SJCRH30 (cell line): ENCODE results near the gene R3HDM2. TPM values are rescaled to one million over a fixed set of nuclear protein-coding genes. Genes with fewer than 3 reads are reported as not detected.

Source experiments
- DNase-seq, 2 experiments: peaks; one replicate each; pipeline ENCODE4 v3.0.0-alpha.2; 2015 to 2020
- H3K27ac ChIP-seq: fragments of 250-450 bp; sonication (Bioruptor Pico); 2 replicates; pipeline ENCODE4 v1.5.1; 2020; ENCODE audit warnings: mild to moderate bottlenecking, moderate library complexity
- H3K27me3 ChIP-seq: fragments of 250-450 bp; sonication (Bioruptor Pico); 2 replicates; pipeline ENCODE4 v1.5.1; 2020; ENCODE audit warnings: mild to moderate bottlenecking, moderate library complexity
- H3K36me3 ChIP-seq: fragments of 250-450 bp; sonication (Bioruptor Pico); 2 replicates; pipeline ENCODE4 v1.5.1; 2020; ENCODE audit warnings: mild to moderate bottlenecking, moderate library complexity
- H3K4me1 ChIP-seq: fragments of 250-450 bp; sonication (Bioruptor Pico); 2 replicates; pipeline ENCODE4 v1.5.1; 2020; ENCODE audit warnings: mild to moderate bottlenecking, moderate library complexity
- H3K4me3 ChIP-seq: fragments of 250-450 bp; sonication (Bioruptor Pico); 2 replicates; pipeline ENCODE4 v1.5.1; 2020; ENCODE audit warnings: mild to moderate bottlenecking, moderate library complexity
- H3K9me3 ChIP-seq: fragments of 250-450 bp; sonication (Bioruptor Pico); replicated peaks from 2 replicates; pipeline ENCODE4 v1.5.1; 2020; ENCODE audit warnings: mild to moderate bottlenecking, moderate library complexity
- total RNA-seq: library from RNA; depleted of rRNA; stranded (reverse); fragments of >200 nt; shearing (Covaris generic); gene quantifications from 2 replicates; pipeline ENCODE4 v1.2.3, GENCODE V29; 2014

Gene R3HDM2
- total RNA-seq, 1 experiment from 2014 or later, result 17.0 TPM

- Histone ChIP-seq H3K4me3 (no peak overlapping the region), H3K9me3 (no peaks in the 10 kb centered on the region), H3K4me1 (peaks cover 75% of the 10 kb centered on the region), H3K27me3 (no peaks in the 10 kb centered on the region), H3K27ac (no peak overlapping the region), H3K36me3 (no peaks in the 10 kb centered on the region)
- peak; percentile 87 to 97 for DNase-seq
These were observed 170.5 kb downstream of the R3HDM2 start for GRCh38 chr12:57260366-57260765.

GRCh38 chr12:57258977-57259970, 171.6 kb downstream of the R3HDM2 start:
- Histone ChIP-seq H3K27me3 (no peaks in the 10 kb centered on the region), H3K27ac (no peak overlapping the region), H3K9me3 (no peaks in the 10 kb centered on the region), H3K4me3 (no peak overlapping the region), H3K4me1 (peaks cover 64% of the 10 kb centered on the region), H3K36me3 (no peaks in the 10 kb centered on the region)
- DNase-seq, result no peak

GRCh38 chr12:57255916-57256315, 174.9 kb downstream of the R3HDM2 start:
- H3K27ac ChIP-seq, result no peak overlapping the region
- no peaks in the 10 kb centered on the region for H3K9me3 ChIP-seq
- no peak for DNase-seq
- H3K4me1 ChIP-seq, result peaks cover 43% of the 10 kb centered on the region
- no peak overlapping the region for H3K4me3 ChIP-seq
- no peaks in the 10 kb centered on the region for H3K27me3 ChIP-seq
- H3K36me3 ChIP-seq, result no peaks in the 10 kb centered on the region

GRCh38 chr12:57254506-57255280, 176.2 kb downstream of the R3HDM2 start:
- Histone ChIP-seq H3K36me3 (peaks cover 3% of the 10 kb centered on the region), H3K27ac (no peak overlapping the region), H3K9me3 (no peaks in the 10 kb centered on the region), H3K4me1 (peaks cover 36% of the 10 kb centered on the region), H3K4me3 (no peak overlapping the region), H3K27me3 (no peaks in the 10 kb centered on the region)
- DNase-seq, result peak in 1 of 2 experiments; percentile 55

- H3K36me3 ChIP-seq, result peaks cover 38% of the 10 kb centered on the region
- no peaks in the 10 kb centered on the region for H3K27me3 ChIP-seq
- no peaks in the 10 kb centered on the region for H3K9me3 ChIP-seq
- H3K4me3 ChIP-seq, result peak within 1 kb of the TSS; percentile 73
- peak; percentile 100 for DNase-seq
- peaks cover 26% of the 10 kb centered on the region for H3K4me1 ChIP-seq
- peak within 1 kb of the TSS; percentile 96 for H3K27ac ChIP-seq
These were observed 179.9 kb downstream of the R3HDM2 start, which contains the start of gene STAC3 for GRCh38 chr12:57250956-57251355. STAC3 (minus strand) TSS chr12:57251187; CDS start chr12:57249636, 1,551 bp downstream.

DNA sequence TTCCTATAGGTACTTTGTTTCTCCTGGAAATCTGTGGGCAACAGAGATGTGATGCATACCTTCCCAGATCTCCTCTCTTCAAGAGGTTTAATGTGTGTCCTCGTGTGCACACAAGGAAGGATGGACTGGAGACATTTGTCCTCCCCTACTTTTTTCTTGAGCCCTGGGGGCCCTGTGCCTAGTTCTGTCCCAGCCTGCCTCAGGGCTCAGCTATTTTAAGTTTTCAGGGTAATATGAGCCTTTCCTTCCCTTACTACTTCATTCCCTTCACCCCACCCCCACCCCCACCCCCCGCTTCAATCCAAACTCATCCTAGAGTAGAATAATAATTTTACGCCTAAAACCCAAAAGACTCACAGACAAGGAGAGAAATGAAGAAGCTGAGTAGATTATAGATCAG, 180.3 kb downstream of the R3HDM2 start:
- peak; percentile 96 to 99 for DNase-seq
- H3K9me3 ChIP-seq, result no peaks in the 10 kb centered on the region
- H3K36me3 ChIP-seq, result peaks cover 41% of the 10 kb centered on the region
- peak overlapping the region; percentile 96 for H3K27ac ChIP-seq
- H3K27me3 ChIP-seq, result no peaks in the 10 kb centered on the region
- peaks cover 26% of the 10 kb centered on the region for H3K4me1 ChIP-seq
- peak overlapping the region; percentile 73 for H3K4me3 ChIP-seq

- Histone ChIP-seq H3K27me3 (no peaks in the 10 kb centered on the region), H3K9me3 (no peaks in the 10 kb centered on the region), H3K36me3 (peaks cover 55% of the 10 kb centered on the region), H3K4me1 (peaks cover 26% of the 10 kb centered on the region), H3K4me3 (peak overlapping the region; percentile 73), H3K27ac (no peak overlapping the region)
- peak in 1 of 2 experiments; percentile 55 for DNase-seq
These were observed 181.7 kb downstream of the R3HDM2 start for GRCh38 chr12:57248934-57249742.

- Histone ChIP-seq H3K9me3 (no peaks in the 10 kb centered on the region), H3K36me3 (peaks cover 62% of the 10 kb centered on the region), H3K27me3 (no peaks in the 10 kb centered on the region), H3K4me1 (peaks cover 33% of the 10 kb centered on the region), H3K4me3 (no peak overlapping the region), H3K27ac (no peak overlapping the region)
- peak in 1 of 2 experiments; percentile 33 for DNase-seq
These were observed 183.8 kb downstream of the R3HDM2 start for GRCh38 chr12:57247041-57247440.

DNA sequence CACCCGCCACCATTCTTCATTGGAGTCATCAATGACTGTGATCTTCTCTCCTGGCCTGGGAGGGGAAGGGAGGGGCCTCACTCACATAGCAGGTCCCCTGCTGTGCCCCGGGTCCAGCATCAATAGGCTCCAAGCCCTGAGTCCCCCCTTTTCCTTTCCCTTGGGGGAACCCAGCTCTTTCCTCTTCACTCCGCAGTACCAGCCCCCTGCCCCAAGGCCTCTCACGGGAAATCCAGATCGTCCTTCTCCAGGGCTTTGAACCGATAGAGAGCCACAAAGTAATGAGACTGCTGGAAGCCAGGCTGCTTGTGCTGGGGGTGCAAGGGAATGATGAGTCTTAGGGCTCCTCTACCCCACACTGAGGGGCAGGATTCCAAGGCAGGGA, 186.5 kb downstream of the R3HDM2 start:
- no peaks in the 10 kb centered on the region for H3K9me3 ChIP-seq
- H3K27me3 ChIP-seq, result no peaks in the 10 kb centered on the region
- H3K27ac ChIP-seq, result no peak overlapping the region
- H3K36me3 ChIP-seq, result peaks cover 55% of the 10 kb centered on the region
- H3K4me3 ChIP-seq, result no peak overlapping the region
- DNase-seq, result peak; percentile 67 to 73
- peaks cover 32% of the 10 kb centered on the region for H3K4me1 ChIP-seq

GRCh38 chr12:57243521-57244311, 187.1 kb downstream of the R3HDM2 start:
- Histone ChIP-seq H3K9me3 (no peaks in the 10 kb centered on the region), H3K4me3 (no peak overlapping the region), H3K36me3 (peaks cover 49% of the 10 kb centered on the region), H3K27ac (no peak overlapping the region), H3K4me1 (peaks cover 26% of the 10 kb centered on the region), H3K27me3 (no peaks in the 10 kb centered on the region)
- DNase-seq, result peak in 1 of 2 experiments; percentile 66

DNA sequence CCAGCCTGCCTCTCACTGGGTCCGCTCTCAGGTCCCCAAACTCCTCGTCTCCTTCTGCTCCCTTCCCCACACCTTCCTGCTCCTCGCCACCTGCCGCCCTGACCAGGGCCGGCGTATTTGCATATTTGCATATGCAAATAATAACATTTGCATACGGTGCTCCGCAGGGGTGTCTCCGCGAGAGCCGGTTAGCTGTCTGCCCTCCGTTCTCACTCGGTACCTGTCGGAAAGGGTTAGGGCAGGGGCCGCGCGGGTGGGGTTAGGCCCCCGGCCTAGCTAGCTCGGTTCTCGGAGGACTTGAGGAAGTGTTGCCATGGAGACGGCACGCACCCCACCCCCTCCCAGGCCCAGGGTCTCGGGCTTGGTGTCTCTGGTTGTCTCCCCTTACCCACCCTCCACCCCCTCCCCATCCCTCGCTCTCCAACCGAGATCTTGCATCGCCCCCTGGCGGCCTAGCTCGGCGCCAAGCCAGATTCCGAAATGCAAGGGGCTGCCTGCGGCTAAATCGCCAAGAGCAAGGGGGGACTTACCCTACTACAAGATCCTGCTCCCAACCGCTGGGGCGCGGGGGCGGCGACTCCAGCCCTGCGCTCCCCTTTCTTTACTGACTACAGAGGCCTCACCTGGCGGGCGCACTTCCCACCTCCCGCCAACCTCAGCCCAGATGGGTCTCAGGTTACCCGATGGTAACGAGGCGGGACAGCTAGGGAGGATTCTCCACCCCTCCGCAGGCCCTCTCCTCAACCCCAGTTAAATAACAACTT, 188.0 kb downstream of the R3HDM2 start:
- Histone ChIP-seq H3K27me3 (no peaks in the 10 kb centered on the region), H3K27ac (no peak overlapping the region), H3K4me1 (peaks cover 23% of the 10 kb centered on the region), H3K9me3 (no peaks in the 10 kb centered on the region), H3K36me3 (peaks cover 41% of the 10 kb centered on the region), H3K4me3 (no peak overlapping the region)
- DNase-seq, result peak; percentile 89 to 92

DNA sequence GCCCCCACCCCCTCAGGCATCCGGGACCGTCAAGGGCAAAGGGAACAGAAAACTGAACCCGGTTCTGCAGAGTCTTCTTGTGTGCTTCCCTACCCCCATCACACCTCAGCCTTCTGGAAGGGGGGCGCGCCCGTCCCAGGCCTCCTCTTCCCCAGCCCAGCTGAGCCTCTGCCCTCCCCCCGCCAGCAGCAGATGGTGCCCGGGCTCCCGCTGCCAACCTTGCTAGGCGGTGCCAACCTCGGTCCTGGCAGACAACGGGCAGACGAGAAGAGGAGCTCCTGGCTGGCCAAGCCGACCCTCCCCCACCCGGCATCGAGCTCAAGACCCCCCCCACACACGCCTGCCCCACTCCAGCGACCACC, 188.5 kb downstream of the R3HDM2 start:
- Histone ChIP-seq H3K27me3 (no peaks in the 10 kb centered on the region), H3K9me3 (no peaks in the 10 kb centered on the region), H3K4me1 (peaks cover 23% of the 10 kb centered on the region), H3K36me3 (peaks cover 36% of the 10 kb centered on the region), H3K4me3 (peak overlapping the region; percentile 67), H3K27ac (no peak overlapping the region; the same call in 1 of the 2 replicates)
- DNase-seq, result peak in 1 of 2 experiments; percentile 86
